Panc1 (cell line): Measurements from ENCODE around the gene MRPS23. TPM values are rescaled to one million over a fixed set of nuclear protein-coding genes. Genes with fewer than 3 reads are reported as not detected.

Experiments
- ATAC-seq: fragments of 200-7000 bp; cut with Tn5 transposase; 2 replicates; pipeline ENCODE4 v1.9.1; 2020; ENCODE audit warnings: mild to moderate bottlenecking, moderate library complexity
- BruUV-seq: library from RNA; stranded (reverse); fragments of 400-500 nt; replicated peaks from 2 replicates; lab custom pipeline; 2021; lab: Mats Ljungman, UMichigan
- CTCF ChIA-PET: fragments of 300-600 bp; sonication (Branson Sonifier 250); formaldehyde crosslinking; loops from one replicate; lab custom pipeline; 2022; ENCODE audit warnings: antibody characterized with exemption; lab: Charles Lee
- POLR2A ChIA-PET: fragments of 300-600 bp; sonication (Branson Sonifier 250); formaldehyde crosslinking; loops from one replicate; lab custom pipeline; 2022; ENCODE audit warnings: antibody characterized with exemption; lab: Charles Lee
- DNase-seq: peaks from one replicate; pipeline ENCODE4 v3.0.0-alpha.2; 2010; ENCODE audit warnings: low read depth, low spot score
- H3K27ac ChIP-seq: 2 replicates; pipeline ENCODE4 v1.5.1; 2011; ENCODE audit warnings: mild to moderate bottlenecking, low read length, inconsistent platforms
- H3K27me3 ChIP-seq: fragments of 200-500 bp; sonication (Bioruptor generic); 2 replicates; pipeline ENCODE4 v1.6.0; 2014; ENCODE audit warnings: low read length, inconsistent platforms; ENCODE audit not compliant: control insufficient read depth, insufficient read depth
- H3K36me3 ChIP-seq: fragments of 200-500 bp; sonication (Bioruptor generic); 2 replicates; pipeline ENCODE4 v1.5.1; 2014; ENCODE audit warnings: inconsistent platforms, mild to moderate bottlenecking, low read length, moderate library complexity; ENCODE audit not compliant: control insufficient read depth, insufficient read depth
- H3K4me1 ChIP-seq: 2 replicates; pipeline ENCODE4 v1.5.1; 2011; ENCODE audit warnings: inconsistent platforms, mild to moderate bottlenecking, low read length, moderate library complexity; ENCODE audit not compliant: control insufficient read depth, insufficient read depth
- H3K4me3 ChIP-seq, 2 experiments: 2 replicates each; pipeline ENCODE4 v1.5.1; 2011 to 2012; ENCODE audit warnings: low read depth in 2 of 2, low read length in 2 of 2, mild to moderate bottlenecking in 2 of 2, inconsistent platforms in 1 of 2, moderate library complexity in 1 of 2
- H3K9me3 ChIP-seq: fragments of 200-500 bp; sonication (Bioruptor generic); 2 replicates; pipeline ENCODE4 v1.5.1; 2014; ENCODE audit warnings: low read depth, mild to moderate bottlenecking, inconsistent platforms, low read length, moderate library complexity; ENCODE audit not compliant: control insufficient read depth, insufficient read depth
- POLR2AphosphoS5 ChIP-seq: IDR thresholded peaks from 2 replicates; pipeline ENCODE4 v1.6.1; 2012; ENCODE audit warnings: mild to moderate bottlenecking, low read depth, low read length, moderate library complexity
- SIN3A ChIP-seq: IDR thresholded peaks from 2 replicates; pipeline ENCODE4 v1.6.1; 2012; ENCODE audit warnings: low read depth, mild to moderate bottlenecking, low read length, moderate library complexity, borderline replicate concordance; ENCODE audit not compliant: insufficient read depth
- TCF7L2 ChIP-seq: IDR thresholded peaks from 2 replicates; pipeline ENCODE4 v1.6.1; 2011; ENCODE audit warnings: mild to moderate bottlenecking, low read depth, low read length, inconsistent platforms
- in situ Hi-C: cut with HindIII; loops from 2 replicates; pipeline ENCODE4 v1.10.0; 2016; ENCODE audit warnings: low sequenced_read_pairs, low pct_unique_long_range_greater_than_20kb
- intact Hi-C: fragments of 100-400 bp; cut with micrococcal nuclease; formaldehyde crosslinking; loops from one replicate; pipeline ENCODE4 v1.10.0; 2022; ENCODE audit not compliant: unreplicated experiment
- total RNA-seq: library from RNA; stranded (reverse); gene quantifications from one replicate; pipeline ENCODE4 v1.2.1, GENCODE V29; 2021; ENCODE audit not compliant: unreplicated experiment
- TF ChIP-seq, protein P1 (sequence below): fragments of 450-650 bp; IDR thresholded peaks from 2 replicates; pipeline ENCODE4 v1.5.1; 2017; ENCODE audit warnings: mild to moderate bottlenecking
- TF ChIP-seq, protein P2 (sequence below), 2 experiments: IDR thresholded peaks; 2 replicates each; pipeline ENCODE4 v1.6.1; 2011 to 2012; ENCODE audit warnings: low read depth in 2 of 2, control low read depth in 1 of 2, low read length in 1 of 2, mild to moderate bottlenecking in 1 of 2, moderate library complexity in 1 of 2; ENCODE audit not compliant: insufficient read depth in 1 of 2

The MRPS23 gene
- total RNA-seq, 1 experiment from 2014 or later, result 85.4 TPM

DNA sequence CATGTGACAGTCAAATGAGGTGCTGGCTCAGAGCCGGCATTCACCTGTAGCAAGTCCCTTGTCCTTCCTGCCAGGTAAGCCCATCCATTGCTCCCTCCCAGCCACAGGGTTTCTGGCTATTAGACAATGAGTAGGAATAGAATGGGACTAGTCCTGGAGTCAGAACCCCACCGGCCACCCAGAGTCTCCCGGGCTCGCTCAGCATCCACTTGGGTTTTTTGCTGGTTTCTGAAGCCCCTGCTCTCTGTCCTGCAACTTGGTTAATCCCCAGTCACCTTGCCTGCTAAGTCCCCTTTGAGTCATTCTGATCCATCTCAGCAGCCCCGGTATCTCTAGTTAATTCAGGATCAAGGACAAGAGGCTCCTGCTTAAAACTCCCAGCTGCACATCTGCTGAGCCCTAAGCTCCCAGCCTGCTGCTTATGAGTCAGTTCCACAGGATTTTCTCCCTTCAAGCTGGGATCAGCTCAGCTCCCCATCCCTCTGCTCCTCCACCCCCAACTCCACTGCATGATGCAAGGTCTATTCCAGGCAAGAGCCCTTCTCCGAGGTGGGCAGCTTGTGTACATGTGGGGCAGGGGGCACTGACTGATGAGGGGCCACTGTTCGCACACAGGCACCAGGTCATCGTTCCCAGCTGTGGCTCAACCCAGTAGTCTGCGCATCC is 19.9 kb upstream of the MRPS23 start:
- ATAC-seq, result no peak
- in situ Hi-C loops (no loop called here), intact Hi-C loops (no loop called here)
- H3K36me3 ChIP-seq, result peaks cover 3% of the 10 kb centered on the region; the same call in 1 of the 2 replicates
- H3K9me3 ChIP-seq, result no peaks in the 10 kb centered on the region
- H3K4me1 ChIP-seq, result peaks cover 51% of the 10 kb centered on the region
- H3K4me3 ChIP-seq, result no peak overlapping the region
- DNase-seq, result no peak
- H3K27me3 ChIP-seq, result no peaks in the 10 kb centered on the region
- TSS peak; percentile 59 for BruUV-seq
- TF ChIP-seq TCF7L2, result no peak
- TF ChIP-seq, protein P1, sequence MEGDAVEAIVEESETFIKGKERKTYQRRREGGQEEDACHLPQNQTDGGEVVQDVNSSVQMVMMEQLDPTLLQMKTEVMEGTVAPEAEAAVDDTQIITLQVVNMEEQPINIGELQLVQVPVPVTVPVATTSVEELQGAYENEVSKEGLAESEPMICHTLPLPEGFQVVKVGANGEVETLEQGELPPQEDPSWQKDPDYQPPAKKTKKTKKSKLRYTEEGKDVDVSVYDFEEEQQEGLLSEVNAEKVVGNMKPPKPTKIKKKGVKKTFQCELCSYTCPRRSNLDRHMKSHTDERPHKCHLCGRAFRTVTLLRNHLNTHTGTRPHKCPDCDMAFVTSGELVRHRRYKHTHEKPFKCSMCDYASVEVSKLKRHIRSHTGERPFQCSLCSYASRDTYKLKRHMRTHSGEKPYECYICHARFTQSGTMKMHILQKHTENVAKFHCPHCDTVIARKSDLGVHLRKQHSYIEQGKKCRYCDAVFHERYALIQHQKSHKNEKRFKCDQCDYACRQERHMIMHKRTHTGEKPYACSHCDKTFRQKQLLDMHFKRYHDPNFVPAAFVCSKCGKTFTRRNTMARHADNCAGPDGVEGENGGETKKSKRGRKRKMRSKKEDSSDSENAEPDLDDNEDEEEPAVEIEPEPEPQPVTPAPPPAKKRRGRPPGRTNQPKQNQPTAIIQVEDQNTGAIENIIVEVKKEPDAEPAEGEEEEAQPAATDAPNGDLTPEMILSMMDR, result no peak
- no peak for TF ChIP-seq SIN3A
- TF ChIP-seq POLR2AphosphoS5, result no peak
- TF ChIP-seq, protein P2, sequence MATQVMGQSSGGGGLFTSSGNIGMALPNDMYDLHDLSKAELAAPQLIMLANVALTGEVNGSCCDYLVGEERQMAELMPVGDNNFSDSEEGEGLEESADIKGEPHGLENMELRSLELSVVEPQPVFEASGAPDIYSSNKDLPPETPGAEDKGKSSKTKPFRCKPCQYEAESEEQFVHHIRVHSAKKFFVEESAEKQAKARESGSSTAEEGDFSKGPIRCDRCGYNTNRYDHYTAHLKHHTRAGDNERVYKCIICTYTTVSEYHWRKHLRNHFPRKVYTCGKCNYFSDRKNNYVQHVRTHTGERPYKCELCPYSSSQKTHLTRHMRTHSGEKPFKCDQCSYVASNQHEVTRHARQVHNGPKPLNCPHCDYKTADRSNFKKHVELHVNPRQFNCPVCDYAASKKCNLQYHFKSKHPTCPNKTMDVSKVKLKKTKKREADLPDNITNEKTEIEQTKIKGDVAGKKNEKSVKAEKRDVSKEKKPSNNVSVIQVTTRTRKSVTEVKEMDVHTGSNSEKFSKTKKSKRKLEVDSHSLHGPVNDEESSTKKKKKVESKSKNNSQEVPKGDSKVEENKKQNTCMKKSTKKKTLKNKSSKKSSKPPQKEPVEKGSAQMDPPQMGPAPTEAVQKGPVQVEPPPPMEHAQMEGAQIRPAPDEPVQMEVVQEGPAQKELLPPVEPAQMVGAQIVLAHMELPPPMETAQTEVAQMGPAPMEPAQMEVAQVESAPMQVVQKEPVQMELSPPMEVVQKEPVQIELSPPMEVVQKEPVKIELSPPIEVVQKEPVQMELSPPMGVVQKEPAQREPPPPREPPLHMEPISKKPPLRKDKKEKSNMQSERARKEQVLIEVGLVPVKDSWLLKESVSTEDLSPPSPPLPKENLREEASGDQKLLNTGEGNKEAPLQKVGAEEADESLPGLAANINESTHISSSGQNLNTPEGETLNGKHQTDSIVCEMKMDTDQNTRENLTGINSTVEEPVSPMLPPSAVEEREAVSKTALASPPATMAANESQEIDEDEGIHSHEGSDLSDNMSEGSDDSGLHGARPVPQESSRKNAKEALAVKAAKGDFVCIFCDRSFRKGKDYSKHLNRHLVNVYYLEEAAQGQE (IDR thresholded peaks at IDR 0.05; ENCODE audit: insufficient read depth in 1 of 2, low read depth in 2 of 2, low read length in 1 of 2), result no peak
- CTCF ChIA-PET, result interaction anchor here (0.7 to 1.4 kb wide), 3 partner anchors 9 to 766 kb away, joined by 3 to 8 read pairs (median 6); no protein-coding TSS in a partner anchor
- POLR2A ChIA-PET, result interaction anchor here (0.7 kb wide), 1 partner anchor 138 kb away, joined by 4 read pairs; no protein-coding TSS in a partner anchor
- peak overlapping the region; percentile 50 for H3K27ac ChIP-seq

DNA sequence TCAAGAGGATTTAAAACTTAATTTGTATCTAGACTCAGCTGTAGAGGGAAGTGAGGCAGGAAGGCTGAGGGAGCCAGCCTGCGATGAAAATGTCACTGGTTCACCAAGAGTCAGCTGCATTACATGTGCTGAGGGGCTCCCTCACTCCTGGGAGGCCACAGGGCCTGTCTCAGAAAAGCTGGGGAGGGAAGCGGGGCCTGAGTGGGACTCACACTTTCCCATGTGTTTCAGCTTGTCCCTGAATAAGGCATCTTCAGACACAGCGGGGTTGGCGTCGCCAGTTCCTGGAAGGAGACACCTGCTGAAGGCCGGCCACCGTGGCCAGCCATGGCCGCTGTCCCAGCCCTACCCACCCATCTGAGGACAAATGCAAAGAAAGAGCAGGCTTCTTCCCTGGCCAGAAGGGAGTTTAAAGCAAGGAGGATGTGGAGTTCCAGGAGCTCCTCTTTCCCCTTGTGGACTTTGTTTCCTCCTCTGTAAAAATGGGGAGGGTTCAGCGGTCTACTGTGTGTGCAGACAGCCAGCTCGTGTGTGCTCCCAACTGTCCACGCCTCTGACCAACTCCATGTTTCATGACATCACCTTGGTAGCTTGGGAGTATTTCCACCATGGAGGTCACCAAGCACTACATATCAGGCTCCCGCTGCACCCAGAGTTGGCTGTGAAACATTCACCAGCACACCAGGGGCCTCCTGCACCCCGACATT is 19.2 kb upstream of the MRPS23 start:
- Histone ChIP-seq H3K4me1 (peaks cover 48% of the 10 kb centered on the region), H3K4me3 (no peak overlapping the region), H3K27me3 (no peaks in the 10 kb centered on the region), H3K27ac (peak overlapping the region; percentile 50), H3K36me3 (peaks cover 3% of the 10 kb centered on the region; the same call in 1 of the 2 replicates), H3K9me3 (no peaks in the 10 kb centered on the region)
- BruUV-seq, result no TSS peak
- CTCF ChIA-PET, result interaction anchor here (0.6 to 0.7 kb wide), 2 partner anchors 8 to 765 kb away, joined by 3 read pairs; no protein-coding TSS in a partner anchor
- POLR2A ChIA-PET, result no interaction called here
- intact Hi-C loops, result no loop called here
- DNase-seq, result no peak
- ATAC-seq, result no peak
- TF ChIP-seq, protein P1, result no peak
- TF ChIP-seq SIN3A, result no peak
- no peak for TF ChIP-seq POLR2AphosphoS5
- TF ChIP-seq, protein P2 (IDR thresholded peaks at IDR 0.05; ENCODE audit: insufficient read depth in 1 of 2, low read depth in 2 of 2, low read length in 1 of 2), result no peak
- TF ChIP-seq TCF7L2, result no peak
- in situ Hi-C loops, result no loop called here
